Activated gamma-delta T cell (primary cell): ENCODE data around the gene SRSF1.
A peak's percentile ranks its signal among the peaks of the same experiment; 100 is the strongest.

Experiments used
- DNase-seq: peaks from one replicate; lab custom pipeline; 2025; lab: John Stamatoyannopoulos, UW

The SRSF1 gene

DNA sequence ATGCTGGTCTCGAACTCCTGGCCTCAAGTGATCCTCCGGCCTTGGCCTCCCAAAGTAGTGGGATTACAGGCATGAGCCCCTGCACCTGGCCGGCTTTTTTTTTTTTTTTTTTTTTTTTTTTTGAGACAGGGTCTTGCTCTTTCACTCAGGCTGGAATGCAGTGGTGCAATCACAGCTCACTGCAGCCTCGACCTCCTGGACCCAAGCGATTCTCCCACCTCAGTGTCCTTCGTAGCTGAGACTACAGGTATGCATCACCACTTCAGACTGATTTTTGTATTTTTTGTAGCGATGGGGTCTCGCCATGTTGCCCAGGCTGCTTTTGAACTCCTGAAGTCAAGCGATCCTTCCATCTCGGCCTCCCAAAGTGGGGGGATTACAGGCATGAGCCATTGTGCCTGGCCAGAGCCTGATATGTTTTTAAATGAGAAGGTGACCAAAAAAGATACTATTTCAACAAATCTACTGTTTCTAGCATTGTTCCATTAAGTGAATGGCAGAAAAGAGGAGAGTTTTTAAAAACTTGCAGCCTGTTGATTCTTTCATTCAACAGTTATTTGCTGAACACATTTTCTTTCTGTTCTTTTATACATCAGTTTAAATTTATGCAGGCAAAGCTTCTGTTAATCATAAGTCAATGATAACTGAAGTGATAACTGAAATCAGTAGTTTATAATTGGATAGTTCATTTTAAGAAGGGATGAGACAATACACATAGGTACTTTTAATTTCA lies 3.2 kb upstream of the SRSF1 start:
- DNase-seq: no peak

- no peak for DNase-seq
Observed at GRCh38 chr17:58007781-58008706, 998 bp upstream of the SRSF1 start.

DNA sequence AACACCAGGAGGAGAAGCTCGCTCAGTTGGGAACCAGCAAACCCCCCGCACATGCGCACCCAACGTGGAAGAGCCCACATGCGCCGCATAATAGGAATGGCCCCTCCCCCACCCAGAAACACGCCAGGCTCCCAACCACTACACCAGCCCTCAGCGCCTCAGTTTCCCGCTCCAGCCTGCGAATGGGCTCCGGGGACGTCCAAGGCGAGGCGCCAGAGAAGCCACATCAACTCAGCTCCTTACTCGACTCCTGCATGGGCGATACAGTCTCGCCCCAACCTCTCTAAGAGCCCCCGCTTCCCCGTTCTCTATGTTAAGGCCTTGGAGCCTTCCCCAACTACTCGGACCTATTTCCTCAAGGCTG lies 504 bp downstream of the SRSF1 start:
- DNase-seq: no peak

DNA sequence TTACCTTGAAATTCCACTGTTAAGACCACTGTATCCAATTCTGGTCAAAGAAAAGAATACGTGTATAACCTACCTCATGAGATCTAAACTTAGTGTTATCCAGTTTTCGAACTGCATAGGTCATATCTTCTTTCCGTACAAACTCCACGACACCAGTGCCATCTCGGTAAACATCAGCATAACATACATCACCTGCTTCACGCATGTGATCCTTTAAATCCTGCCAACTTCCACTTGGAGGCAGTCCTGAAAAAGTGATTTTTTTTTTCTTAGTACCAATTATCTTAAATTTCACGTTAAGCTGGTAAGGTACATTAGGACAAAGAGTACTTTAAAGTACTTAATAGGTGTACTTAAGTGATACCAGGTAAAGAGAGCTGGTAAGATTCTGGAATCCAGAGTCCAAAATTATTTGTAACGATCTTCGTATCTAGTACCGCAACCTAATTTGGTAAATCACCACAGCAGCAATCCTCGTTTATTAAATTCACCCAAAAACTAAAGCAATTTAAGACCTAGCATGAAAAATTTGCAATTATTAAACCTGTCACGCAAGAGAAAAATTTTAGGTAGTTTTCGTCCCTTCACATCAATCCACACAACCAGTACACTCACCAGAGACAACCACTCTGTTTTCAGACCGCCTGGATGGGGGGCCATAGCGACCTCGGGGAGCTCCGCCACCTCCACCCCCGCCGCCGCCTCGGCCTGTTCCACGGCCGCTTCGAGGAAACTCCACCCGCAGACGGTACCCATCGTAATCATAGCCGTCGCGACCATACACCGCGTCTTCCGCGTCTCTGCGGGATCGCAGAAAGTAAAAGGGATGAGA lies 1.1 kb downstream of the SRSF1 start:
- DNase-seq: peak; percentile 23

DNA sequence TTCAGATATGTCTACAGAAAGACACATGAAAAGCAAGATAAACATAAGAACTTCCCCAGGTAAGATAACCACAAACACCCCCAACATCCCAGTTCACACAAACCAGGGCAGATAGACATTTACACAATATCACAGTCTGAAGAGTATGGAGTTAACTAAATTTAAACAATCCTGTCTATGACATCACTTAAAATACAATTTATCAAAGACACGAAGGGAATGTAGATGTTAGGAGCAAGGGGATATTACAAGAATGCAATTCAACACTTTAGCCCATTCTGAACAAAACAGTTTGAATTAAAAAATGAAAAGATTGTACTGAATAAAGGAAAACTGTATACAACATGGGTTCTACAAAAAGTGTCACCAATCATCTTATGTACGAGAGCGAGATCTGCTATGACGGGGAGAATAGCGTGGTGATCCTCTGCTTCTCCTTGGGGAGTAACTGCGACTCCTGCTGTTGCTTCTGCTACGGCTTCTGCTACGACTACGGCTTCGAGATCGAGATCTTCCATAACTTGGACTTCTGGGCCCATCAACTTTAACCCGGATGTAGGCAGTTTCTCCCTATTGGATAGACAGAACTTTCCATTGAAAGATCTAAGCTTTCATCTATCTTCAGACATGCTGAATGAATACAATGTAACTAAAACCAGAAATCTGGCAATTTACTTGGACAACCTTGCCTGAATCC lies 1.9 kb downstream of the SRSF1 start:
- no peak for DNase-seq

- DNase-seq: no peak
Observed at GRCh38 chr17:58004060-58004459, 3.0 kb downstream of the SRSF1 start.

DNA sequence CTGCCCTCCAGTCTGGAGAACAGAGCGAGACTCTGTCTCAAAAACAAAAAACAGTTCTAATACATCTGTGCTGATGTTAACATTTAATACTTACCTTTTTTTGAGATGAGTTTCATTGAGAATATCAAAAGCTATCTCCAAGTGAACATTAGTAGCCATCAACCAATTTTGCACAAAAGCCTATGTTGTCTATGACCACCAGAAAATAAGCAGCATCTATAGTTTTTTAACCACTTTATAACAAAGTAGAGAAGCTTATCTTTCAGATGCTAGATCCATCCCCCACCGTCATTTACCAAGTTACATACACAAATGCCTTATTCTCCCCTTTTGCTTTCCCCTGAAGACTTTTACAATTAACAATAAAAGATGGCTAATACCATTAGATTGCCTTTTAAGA lies 4.1 kb downstream of the SRSF1 start:
- no peak for DNase-seq

- DNase-seq: no peak
Observed at GRCh38 chr17:58002154-58002948, 4.7 kb downstream of the SRSF1 start.

DNA sequence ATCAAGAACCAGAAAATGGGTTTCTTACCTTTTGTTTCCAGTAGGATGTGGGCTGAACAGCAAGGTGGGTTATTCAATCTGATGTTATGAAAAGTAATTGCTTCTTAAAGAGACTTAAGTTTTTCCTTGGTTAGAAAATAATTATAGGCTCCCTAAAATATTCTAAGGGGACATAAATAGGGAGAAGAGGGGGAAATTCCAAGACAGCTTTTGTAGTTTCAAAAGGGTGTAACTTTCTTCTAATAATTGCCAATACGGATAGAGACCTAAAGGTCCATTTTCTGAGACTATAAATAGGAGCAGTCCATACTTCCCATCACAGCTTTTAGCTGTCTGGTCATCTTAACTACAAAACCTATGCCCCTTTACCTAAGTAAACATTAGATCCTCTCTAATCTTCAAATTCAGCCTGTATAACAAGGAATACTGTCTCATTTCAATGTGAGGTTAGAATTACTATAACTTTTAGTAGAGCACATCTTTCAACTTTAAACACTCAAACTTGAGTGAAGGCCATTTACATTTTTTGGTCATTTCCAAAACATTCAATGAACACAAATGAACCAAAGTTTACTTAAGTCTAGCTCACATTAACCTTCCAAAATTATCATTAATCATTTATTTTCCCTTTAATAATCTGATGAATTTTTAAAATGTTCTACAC lies 5.5 kb downstream of the SRSF1 start:
- no peak for DNase-seq

DNA sequence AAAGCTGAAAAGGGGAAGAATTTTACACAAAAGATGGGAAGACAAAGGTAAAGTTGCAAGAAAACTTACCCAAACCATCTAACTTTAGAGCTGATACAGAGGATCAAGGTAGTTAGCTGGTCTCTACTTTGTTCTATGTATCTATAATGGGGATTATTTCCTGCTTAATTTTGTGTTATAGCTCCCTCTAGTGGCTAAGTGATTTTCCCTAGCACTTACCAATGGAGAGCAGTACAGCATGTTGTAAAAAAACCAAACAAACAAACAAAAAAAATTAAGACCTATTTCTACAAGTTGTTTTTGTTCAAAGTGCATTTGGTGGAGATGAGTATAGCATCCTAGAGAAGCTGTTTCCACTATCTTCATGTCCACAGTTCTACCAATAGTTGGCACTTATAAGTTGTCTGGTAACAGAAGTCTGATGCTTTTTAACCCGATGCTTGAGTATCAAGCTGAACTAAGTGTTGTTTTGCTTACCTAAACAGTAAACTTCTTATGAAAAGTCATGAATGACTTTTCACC lies 7.5 kb downstream of the SRSF1 start:
- DNase-seq: no peak

- no peak for DNase-seq
Observed at GRCh38 chr17:57999010-57999495, 8.0 kb downstream of the SRSF1 start.

- DNase-seq: no peak
Observed at GRCh38 chr17:57997085-57997809, 9.8 kb downstream of the SRSF1 start.

DNA sequence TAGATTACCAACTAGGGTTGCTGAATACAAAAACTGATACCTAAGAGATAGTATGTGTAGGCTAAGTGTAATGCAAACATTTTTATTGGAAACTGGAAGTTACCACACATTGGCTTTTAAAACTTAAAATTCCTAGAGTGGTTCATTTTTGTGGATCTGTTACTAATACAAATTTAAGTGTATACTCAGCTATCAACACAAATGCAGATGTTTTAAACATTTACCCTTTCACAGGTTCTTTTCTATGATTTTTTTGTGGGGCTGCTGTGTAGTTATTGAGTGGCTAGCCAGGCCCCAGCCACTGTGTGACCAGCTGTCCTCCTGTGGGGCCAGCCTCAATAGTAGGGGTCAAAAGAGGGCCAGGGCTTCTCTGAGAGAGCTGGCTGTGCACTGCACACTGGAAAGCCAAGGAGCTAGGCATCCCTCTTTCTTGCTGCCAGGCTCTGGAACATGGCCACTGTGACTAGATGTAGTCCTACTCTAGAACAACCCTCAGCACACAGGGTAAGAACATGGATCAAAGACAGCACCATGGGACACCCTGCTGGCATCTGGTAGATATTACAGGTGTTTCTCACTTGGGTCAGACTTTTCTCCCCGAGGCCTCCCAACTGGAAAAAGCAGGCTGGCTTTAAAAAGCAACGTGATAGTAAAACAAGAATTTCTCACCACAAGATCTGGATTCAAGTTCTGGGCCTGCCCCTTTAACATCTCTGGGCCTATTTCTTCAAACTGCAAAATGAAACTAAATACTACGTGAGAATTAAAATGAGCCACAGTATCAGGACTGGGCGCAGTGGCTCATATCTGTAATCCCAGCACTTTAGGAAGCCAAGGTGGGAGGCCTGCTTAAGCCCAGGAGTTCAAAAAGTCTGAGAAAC lies 11.7 kb downstream of the SRSF1 start:
- no peak for DNase-seq

DNA sequence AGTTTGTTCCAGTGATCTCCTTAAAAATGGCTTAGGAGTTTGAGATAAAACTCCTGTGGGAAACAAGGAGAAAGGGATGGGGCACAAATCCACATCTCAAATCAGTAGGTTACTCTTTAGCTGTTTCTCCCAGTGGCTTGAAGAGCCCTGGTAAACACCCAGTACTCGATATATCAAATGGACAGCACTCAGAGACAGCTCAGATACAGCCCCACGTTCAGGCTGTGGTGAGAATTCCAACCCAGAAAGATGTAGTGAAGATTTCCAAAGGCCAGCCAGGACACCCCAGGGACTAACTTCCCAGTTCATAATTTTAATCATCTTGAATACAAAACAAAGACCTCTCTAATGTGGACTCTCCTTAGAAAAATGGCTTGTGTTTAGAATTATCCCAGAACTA lies 12.6 kb downstream of the SRSF1 start:
- no peak for DNase-seq

DNA sequence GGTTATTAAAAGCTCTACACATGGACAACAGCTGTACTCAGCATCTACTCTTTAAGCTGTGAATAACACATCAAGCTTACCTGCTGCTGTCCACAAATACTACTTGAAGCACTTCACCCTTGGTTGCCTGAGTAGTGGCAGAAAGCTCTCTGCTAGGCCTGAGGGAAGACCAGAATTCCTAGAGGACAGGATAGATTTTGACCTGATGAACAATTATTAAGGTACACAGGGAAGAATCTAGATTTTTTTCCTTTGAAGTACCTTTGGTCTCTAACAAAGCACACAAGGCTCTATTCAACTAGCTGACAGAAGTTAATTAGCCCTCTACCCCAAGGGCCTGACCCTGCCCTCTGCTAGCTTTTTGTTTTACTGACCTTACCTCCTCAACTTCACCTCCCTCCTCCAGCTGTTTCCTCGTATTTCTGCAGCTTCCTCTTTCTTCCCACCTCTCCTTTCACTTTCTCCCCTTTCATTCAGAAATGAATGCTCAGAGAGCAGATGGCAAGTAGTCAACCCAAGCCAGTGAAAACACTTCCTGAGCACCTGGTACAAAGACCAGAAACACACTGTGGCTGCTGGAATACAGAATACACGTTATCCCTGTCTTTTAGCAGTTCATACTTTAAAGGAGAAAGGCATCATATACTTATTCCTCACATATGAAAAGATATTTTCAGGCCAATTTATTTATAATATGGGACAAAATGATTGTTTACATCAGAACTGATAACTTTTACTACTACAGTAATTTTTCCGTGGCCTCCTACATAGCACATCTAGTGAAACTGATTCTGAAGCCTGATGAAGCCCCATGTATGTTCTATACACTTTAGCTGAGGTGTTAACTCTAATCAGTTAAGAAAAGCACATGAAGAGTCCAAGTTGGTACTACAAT lies 13.3 kb downstream of the SRSF1 start:
- DNase-seq: no peak

DNA sequence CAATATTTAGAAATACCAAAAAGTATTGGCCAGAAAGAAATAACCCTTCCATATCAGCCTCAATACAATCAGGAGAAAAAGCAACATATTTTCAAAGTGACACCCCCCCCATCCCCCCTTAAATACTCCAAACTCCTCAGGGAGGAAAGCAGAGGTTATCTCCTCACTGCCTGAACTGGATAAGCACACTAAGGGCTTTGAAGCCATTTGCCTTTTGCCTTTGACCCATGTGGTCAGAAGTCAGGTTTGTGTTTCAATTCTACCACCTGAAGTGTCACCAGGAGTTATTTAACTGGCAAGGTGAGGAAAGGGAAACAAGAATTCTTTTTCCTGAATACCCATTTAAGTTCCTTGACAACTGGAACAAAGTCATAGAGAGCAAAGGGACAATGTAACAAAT lies 15.5 kb downstream of the SRSF1 start:
- no peak for DNase-seq

DNA sequence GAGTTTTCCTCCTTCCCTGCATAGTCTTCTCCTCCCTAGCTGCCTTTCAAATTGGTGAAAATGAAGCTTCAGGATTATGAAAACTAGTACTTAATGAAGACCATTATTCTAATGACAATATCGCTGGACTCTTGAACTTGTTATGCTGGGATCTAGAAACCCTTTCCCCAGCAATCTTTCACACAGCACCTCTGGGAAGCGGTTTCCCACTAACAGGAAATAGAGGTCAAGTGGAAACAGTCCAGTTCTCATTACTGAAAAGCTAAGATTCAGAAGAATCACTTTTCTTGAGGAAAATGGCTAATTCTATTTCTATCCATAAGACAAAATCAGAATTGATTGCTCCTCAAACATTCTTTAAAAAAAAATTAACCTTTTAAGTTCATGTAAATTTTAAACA lies 17.0 kb downstream of the SRSF1 start:
- DNase-seq: no peak
